PC-3 (cell line): Measurements from ENCODE around the gene KIF18B. TPM values are rescaled to one million over a fixed set of nuclear protein-coding genes. Genes with fewer than 3 reads are reported as not detected.

Experiments used
- ATAC-seq: fragments of 200-7000 bp; cut with Tn5 transposase; 2 replicates; pipeline ENCODE4 v1.9.1; 2020; ENCODE audit warnings: mild to moderate bottlenecking, moderate library complexity
- BruUV-seq: library from RNA; stranded (reverse); fragments of 400-500 nt; replicated peaks from 2 replicates; lab custom pipeline; 2021; lab: Mats Ljungman, UMichigan
- CTCF ChIA-PET: fragments of 300-600 bp; sonication (Branson Sonifier 250); formaldehyde crosslinking; loops from one replicate; lab custom pipeline; 2022; ENCODE audit warnings: antibody characterized with exemption; lab: Charles Lee
- POLR2A ChIA-PET: fragments of 300-600 bp; sonication (Branson Sonifier 250); formaldehyde crosslinking; loops from one replicate; lab custom pipeline; 2022; ENCODE audit warnings: antibody characterized with exemption; ENCODE audit not compliant: unreplicated experiment; lab: Charles Lee
- DNase-seq: peaks from one replicate; pipeline ENCODE4 v3.0.0-alpha.2; 2015
- H2AFZ ChIP-seq: fragments of 300-600 bp; sonication (generic); 2 replicates; pipeline ENCODE4 v1.6.0; 2016; ENCODE audit warnings: antibody characterized with exemption, low read length
- H3F3A ChIP-seq: fragments of 300-600 bp; sonication (generic); one replicate; pipeline ENCODE4 v1.6.0; 2017; ENCODE audit warnings: antibody characterized with exemption, low read length, control low read depth, mild to moderate bottlenecking; ENCODE audit not compliant: unreplicated experiment
- H3K27ac ChIP-seq: fragments of 300-600 bp; sonication (generic); 2 replicates; pipeline ENCODE4 v1.5.1; 2016; ENCODE audit warnings: mild to moderate bottlenecking, low read length
- H3K27me3 ChIP-seq: fragments of 300-600 bp; sonication (generic); 2 replicates; pipeline ENCODE4 v1.6.1; 2016; ENCODE audit warnings: low read length, mixed read lengths
- H3K36me3 ChIP-seq: fragments of 300-600 bp; sonication (generic); 2 replicates; pipeline ENCODE4 v1.6.1; 2016; ENCODE audit warnings: low read depth, mixed run types, low read length, mixed read lengths
- H3K4me1 ChIP-seq: fragments of 300-600 bp; sonication (generic); 2 replicates; pipeline ENCODE4 v1.5.1; 2016; ENCODE audit warnings: low read length; ENCODE audit not compliant: insufficient read depth
- H3K4me2 ChIP-seq: fragments of 300-600 bp; sonication (generic); 2 replicates; pipeline ENCODE4 v1.6.0; 2016; ENCODE audit warnings: low read length
- H3K4me3 ChIP-seq: fragments of 300-600 bp; sonication (generic); 2 replicates; pipeline ENCODE4 v1.5.1; 2016; ENCODE audit warnings: mild to moderate bottlenecking, low read length, mixed read lengths
- H3K79me2 ChIP-seq: fragments of 300-600 bp; sonication (generic); 2 replicates; pipeline ENCODE4 v1.6.1; 2017; ENCODE audit warnings: low read length, mixed read lengths
- H3K9ac ChIP-seq: fragments of 300-600 bp; sonication (generic); 2 replicates; pipeline ENCODE4 v1.6.0; 2016; ENCODE audit warnings: mild to moderate bottlenecking, low read length
- H3K9me2 ChIP-seq: fragments of 300-600 bp; sonication (generic); replicated peaks from 2 replicates; pipeline ENCODE4 v1.6.1; 2016; ENCODE audit warnings: mixed run types, low read length, mixed read lengths
- H3K9me3 ChIP-seq: fragments of 300-600 bp; sonication (generic); 2 replicates; pipeline ENCODE4 v1.6.1; 2016; ENCODE audit warnings: low read length, mixed read lengths
- H4K20me1 ChIP-seq: fragments of 300-600 bp; sonication (generic); 2 replicates; pipeline ENCODE4 v1.6.1; 2016; ENCODE audit warnings: low read length, mixed read lengths
- CTCF ChIP-seq: fragments of 300-600 bp; sonication (generic); conservative IDR thresholded peaks from 2 replicates; pipeline ENCODE4 v1.5.1; 2017; ENCODE audit warnings: antibody characterized with exemption, low read depth, mild to moderate bottlenecking, low read length
- EZH2 ChIP-seq: fragments of 300-600 bp; sonication (generic); IDR thresholded peaks from one replicate; pipeline ENCODE4 v1.6.1; 2017; ENCODE audit warnings: antibody characterized with exemption, mild to moderate bottlenecking, low read length; ENCODE audit not compliant: unreplicated experiment
- EZH2phosphoT487 ChIP-seq: fragments of 300-600 bp; sonication (generic); IDR thresholded peaks from 2 replicates; pipeline ENCODE4 v1.6.1; 2018; ENCODE audit warnings: mild to moderate bottlenecking, antibody characterized with exemption, low read length, borderline replicate concordance
- intact Hi-C: fragments of 100-400 bp; cut with micrococcal nuclease; formaldehyde crosslinking; loops from 2 replicates; pipeline ENCODE4 v1.9.0; 2023
- total RNA-seq: library from RNA; depleted of rRNA; stranded (reverse); fragments of >200 nt; gene quantifications from 2 replicates; pipeline ENCODE4 v1.2.3, GENCODE V29; 2014

Gene KIF18B
- total RNA-seq, 1 experiment from 2014 or later: 25.0 TPM

DNA sequence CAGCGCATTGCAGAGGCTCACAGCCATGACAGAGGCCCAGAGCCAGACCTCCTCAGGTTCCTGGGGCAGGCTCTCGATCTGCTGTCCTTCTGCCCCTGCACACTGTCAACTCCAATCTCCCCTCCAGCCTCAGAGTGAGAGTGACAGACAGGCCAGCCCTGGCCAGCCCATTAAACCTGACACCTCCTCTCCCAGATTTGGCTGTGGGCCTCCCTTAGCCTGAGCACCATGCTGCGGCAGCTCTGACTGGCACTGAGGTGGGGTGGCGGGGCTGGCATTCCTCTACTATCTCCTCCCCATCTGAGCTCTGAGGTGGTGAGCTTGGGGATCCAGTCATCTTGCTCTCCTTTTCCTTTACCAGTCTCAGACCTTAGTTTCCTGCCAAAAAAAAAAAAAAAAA is 36.0 kb upstream of the KIF18B start:
- TF ChIP-seq EZH2phosphoT487 (no peak), EZH2 (no peak), CTCF (no peak)
- Histone ChIP-seq H3K9me2 (no peaks in the 10 kb centered on the region; the same call in 1 of the 2 replicates), H3K27me3 (no peaks in the 10 kb centered on the region), H3F3A (peaks cover 10% of the 10 kb centered on the region), H3K9ac (no peak overlapping the region), H3K4me1 (peaks cover 23% of the 10 kb centered on the region), H3K79me2 (no peaks in the 10 kb centered on the region), H3K36me3 (no peaks in the 10 kb centered on the region), H3K27ac (no peak overlapping the region), H3K9me3 (no peaks in the 10 kb centered on the region), H3K4me3 (no peak overlapping the region), H3K4me2 (no peak overlapping the region), H4K20me1 (no peaks in the 10 kb centered on the region), H2AFZ (no peak overlapping the region)
- ChIA-PET POLR2A (no interaction called here), CTCF (interaction anchor here (0.6 kb wide), 1 partner anchor 10 kb away, joined by 10 read pairs; no protein-coding TSS in a partner anchor)
- DNase-seq: no peak
- ATAC-seq: no peak
- no TSS peak for BruUV-seq
- intact Hi-C loops: no loop called here

DNA sequence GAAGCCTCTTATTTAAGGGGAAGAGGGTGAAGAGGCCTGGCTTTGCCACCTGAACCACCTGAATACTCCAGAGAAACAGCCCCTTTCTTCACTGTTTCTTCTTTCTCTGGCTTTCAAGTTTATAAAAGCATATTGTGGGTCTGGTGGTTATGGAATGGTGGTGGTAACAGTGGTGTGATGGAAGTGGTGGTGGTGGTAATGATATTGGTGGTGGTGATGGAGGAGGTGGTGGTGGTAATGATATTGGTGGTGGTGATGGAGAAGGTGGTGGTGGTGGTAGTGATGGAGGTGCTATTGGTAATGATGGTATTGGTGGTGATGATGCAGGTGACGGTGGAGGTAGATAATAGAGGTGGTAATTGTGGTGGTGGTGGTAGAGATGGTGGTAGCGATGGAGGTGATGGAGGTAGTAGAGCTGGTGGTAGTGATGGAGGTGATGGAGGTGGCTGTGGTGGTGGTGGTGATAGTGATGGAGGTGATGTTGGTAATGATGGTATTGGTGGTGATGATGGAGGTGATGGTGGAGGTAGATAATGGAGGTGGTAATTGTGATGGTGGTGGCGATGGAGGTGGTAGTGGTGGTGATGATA is 34.6 kb upstream of the KIF18B start:
- POLR2A ChIA-PET: no interaction called here
- H3K4me1 ChIP-seq: peaks cover 23% of the 10 kb centered on the region
- H3K4me2 ChIP-seq: peak overlapping the region; percentile 86
- peak overlapping the region; percentile 67 for H3K4me3 ChIP-seq
- no peaks in the 10 kb centered on the region for H4K20me1 ChIP-seq
- no peaks in the 10 kb centered on the region for H3K36me3 ChIP-seq
- CTCF ChIA-PET: interaction anchor here (1.4 kb wide), 1 partner anchor 62 kb away, joined by 3 read pairs; no protein-coding TSS in a partner anchor
- H3K9me3 ChIP-seq: no peaks in the 10 kb centered on the region
- intact Hi-C loops: no loop called here
- peak overlapping the region; percentile 91 for H3K27ac ChIP-seq
- H3F3A ChIP-seq: peaks cover 10% of the 10 kb centered on the region
- H3K9me2 ChIP-seq: no peaks in the 10 kb centered on the region; the same call in 1 of the 2 replicates
- H3K9ac ChIP-seq: no peak overlapping the region
- no peaks in the 10 kb centered on the region for H3K79me2 ChIP-seq
- DNase-seq (no peak), ATAC-seq (no peak)
- no peaks in the 10 kb centered on the region for H3K27me3 ChIP-seq
- no TSS peak for BruUV-seq
- TF ChIP-seq EZH2: no peak
- no peak for TF ChIP-seq EZH2phosphoT487
- TF ChIP-seq CTCF: no peak
- no peak overlapping the region for H2AFZ ChIP-seq

DNA sequence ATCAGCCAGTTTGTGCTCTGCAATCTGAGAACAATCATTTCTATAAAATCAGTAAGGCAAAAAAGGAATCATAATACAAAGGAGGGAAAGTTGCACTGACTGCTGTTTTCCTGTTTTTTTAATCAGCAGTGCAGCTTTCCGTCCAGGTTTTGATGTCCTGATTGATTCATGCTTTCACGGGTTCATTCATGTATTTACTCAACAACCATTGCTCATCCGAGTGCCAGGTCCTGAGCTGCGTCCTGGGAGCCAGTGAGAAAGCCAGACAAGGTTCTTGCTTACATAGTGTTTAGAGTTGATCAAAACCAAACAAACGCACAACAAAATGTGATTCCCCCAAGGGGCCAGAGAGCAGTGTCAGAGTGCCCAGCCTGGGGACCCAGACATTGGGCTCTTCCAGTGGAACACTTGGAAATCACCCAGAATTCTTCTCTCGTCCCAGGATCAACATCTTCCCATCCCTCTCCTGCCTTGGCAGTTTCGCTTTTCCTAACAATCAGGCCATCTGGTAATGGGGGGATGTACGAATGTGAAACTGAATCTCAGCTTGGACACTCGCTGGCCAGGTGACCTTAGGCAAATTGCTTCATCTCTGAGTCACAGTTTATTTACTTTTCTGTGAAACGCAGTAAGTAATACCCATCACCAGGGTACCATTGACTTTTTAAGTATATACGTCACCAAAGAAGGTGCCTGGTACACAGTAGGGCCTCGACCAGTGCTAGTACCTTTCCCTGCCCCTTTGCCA is 33.8 kb upstream of the KIF18B start:
- ChIA-PET CTCF (interaction anchor here (1.4 kb wide), 1 partner anchor 61 kb away, joined by 3 read pairs; no protein-coding TSS in a partner anchor), POLR2A (interaction anchor here (0.6 kb wide), 1 partner anchor 9 kb away, joined by 9 read pairs; no protein-coding TSS in a partner anchor)
- Histone ChIP-seq H3K36me3 (no peaks in the 10 kb centered on the region), H3K27me3 (no peaks in the 10 kb centered on the region), H3K9me3 (no peaks in the 10 kb centered on the region), H3K4me3 (peak overlapping the region; percentile 67), H3F3A (peaks cover 10% of the 10 kb centered on the region), H3K4me1 (peaks cover 23% of the 10 kb centered on the region), H3K9ac (peak overlapping the region; percentile 67), H3K9me2 (no peaks in the 10 kb centered on the region; the same call in 1 of the 2 replicates), H3K27ac (peak overlapping the region; percentile 91), H4K20me1 (no peaks in the 10 kb centered on the region), H3K4me2 (peak overlapping the region; percentile 86), H3K79me2 (no peaks in the 10 kb centered on the region), H2AFZ (peak overlapping the region; percentile 55)
- DNase-seq: peak; percentile 92
- ATAC-seq: peak; percentile 83
- TSS peak; percentile 78 for BruUV-seq
- intact Hi-C loops: no loop called here
- TF ChIP-seq EZH2phosphoT487 (no peak), CTCF (no peak), EZH2 (no peak)
